WTC11 (cell line): ENCODE data around the gene PRLR. TPM values are rescaled to one million over a fixed set of nuclear protein-coding genes. Genes with fewer than 3 reads are reported as not detected.

Experiments used
- ATAC-seq: fragments of 200-7000 bp; cut with Tn5 transposase; 2 replicates; pipeline ENCODE4 v1.10.0; 2021; ENCODE audit warnings: mild to moderate bottlenecking, moderate library complexity
- CTCF ChIA-PET: fragments of 300-600 bp; sonication (Branson Sonifier 250); formaldehyde crosslinking; loops from one replicate; lab custom pipeline; 2021; ENCODE audit warnings: antibody characterized with exemption; lab: Charles Lee
- POLR2A ChIA-PET: fragments of 350-600 bp; sonication (Branson Sonifier 250); formaldehyde crosslinking; loops from one replicate; lab custom pipeline; 2021; ENCODE audit warnings: antibody characterized with exemption; lab: Charles Lee
- DNase-seq: peaks from one replicate; pipeline ENCODE4 v3.0.0; 2021; ENCODE audit warnings: low spot score
- H3K27ac Mint-ChIP-seq: 2 replicates; pipeline ENCODE4 v1.8.0; 2021; ENCODE audit warnings: mixed read lengths
- H3K27me3 Mint-ChIP-seq: 2 replicates; pipeline ENCODE4 v1.8.0; 2021; ENCODE audit warnings: low read depth, mild to moderate bottlenecking, moderate library complexity, mixed read lengths
- H3K36me3 Mint-ChIP-seq: 2 replicates; pipeline ENCODE4 v1.8.0; 2021; ENCODE audit warnings: mixed read lengths
- H3K4me1 Mint-ChIP-seq: 2 replicates; pipeline ENCODE4 v1.8.0; 2022; ENCODE audit warnings: mixed read lengths
- H3K4me3 Mint-ChIP-seq: 2 replicates; pipeline ENCODE4 v1.8.0; 2021; ENCODE audit warnings: mild to moderate bottlenecking, moderate library complexity, mixed read lengths
- H3K9me3 Mint-ChIP-seq: 2 replicates; pipeline ENCODE4 v1.8.0; 2021; ENCODE audit warnings: mixed read lengths
- AFF4 ChIP-seq: sonication (generic); formaldehyde crosslinking; IDR thresholded peaks from 2 replicates; pipeline ENCODE4 v1.8.1; 2023; ENCODE audit warnings: mild to moderate bottlenecking, missing genetic modification reagents, borderline replicate concordance
- ATF2 ChIP-seq: sonication (generic); formaldehyde crosslinking; IDR thresholded peaks from 2 replicates; pipeline ENCODE4 v1.8.1; 2022; ENCODE audit warnings: low read depth, missing genetic modification reagents, borderline replicate concordance
- ATF6 ChIP-seq: sonication (generic); formaldehyde crosslinking; IDR thresholded peaks from 2 replicates; pipeline ENCODE4 v1.8.1; 2023; ENCODE audit warnings: mild to moderate bottlenecking, missing genetic modification reagents
- E2F1 ChIP-seq: sonication (generic); formaldehyde crosslinking; IDR thresholded peaks from 2 replicates; pipeline ENCODE4 v1.8.0; 2022; ENCODE audit warnings: mild to moderate bottlenecking, missing genetic modification reagents
- E2F4 ChIP-seq: sonication (generic); formaldehyde crosslinking; IDR thresholded peaks from 2 replicates; pipeline ENCODE4 v1.8.1; 2022; ENCODE audit warnings: low read depth, mild to moderate bottlenecking, moderate library complexity, missing genetic modification reagents, borderline replicate concordance
- ESRRA ChIP-seq: sonication (generic); formaldehyde crosslinking; IDR thresholded peaks from 2 replicates; pipeline ENCODE4 v1.8.1; 2022; ENCODE audit warnings: mild to moderate bottlenecking, missing genetic modification reagents, borderline replicate concordance
- GTF2I ChIP-seq: fragments of 250-450 bp; sonication (Bioruptor Pico); conservative IDR thresholded peaks from 2 replicates; pipeline ENCODE4 v1.4.0; 2021; ENCODE audit warnings: mild to moderate bottlenecking
- HMGA2 ChIP-seq: fragments of 250-450 bp; sonication (Bioruptor Pico); IDR thresholded peaks from 2 replicates; pipeline ENCODE4 v1.4.0; 2021; ENCODE audit warnings: mild to moderate bottlenecking, moderate library complexity
- HMGXB4 ChIP-seq: sonication (generic); formaldehyde crosslinking; IDR thresholded peaks from 2 replicates; pipeline ENCODE4 v1.8.1; 2023; ENCODE audit warnings: mild to moderate bottlenecking, moderate library complexity, missing genetic modification reagents
- MAX ChIP-seq: sonication (generic); formaldehyde crosslinking; IDR thresholded peaks from 2 replicates; pipeline ENCODE4 v1.8.0; 2022; ENCODE audit warnings: mild to moderate bottlenecking, missing genetic modification reagents
- MLX ChIP-seq: sonication (generic); formaldehyde crosslinking; IDR thresholded peaks from 2 replicates; pipeline ENCODE4 v1.8.1; 2023; ENCODE audit warnings: mild to moderate bottlenecking, missing genetic modification reagents, moderate library complexity
- NR2C2 ChIP-seq: sonication (generic); formaldehyde crosslinking; IDR thresholded peaks from 2 replicates; pipeline ENCODE4 v1.8.0; 2022; ENCODE audit warnings: mild to moderate bottlenecking, missing genetic modification reagents
- OVOL2 ChIP-seq: fragments of 250-450 bp; sonication (Bioruptor Pico); IDR thresholded peaks from 2 replicates; pipeline ENCODE4 v1.9.0; 2021; ENCODE audit warnings: mild to moderate bottlenecking, borderline replicate concordance
- RORB ChIP-seq: fragments of 250-450 bp; sonication (Bioruptor Pico); IDR thresholded peaks from 2 replicates; pipeline ENCODE4 v1.9.0; 2021; ENCODE audit warnings: mild to moderate bottlenecking
- SMAD4 ChIP-seq: sonication (generic); formaldehyde crosslinking; IDR thresholded peaks from 2 replicates; pipeline ENCODE4 v1.8.0; 2022; ENCODE audit warnings: mild to moderate bottlenecking, missing genetic modification reagents
- SOX15 ChIP-seq: fragments of 250-450 bp; sonication (Bioruptor Pico); IDR thresholded peaks from 2 replicates; pipeline ENCODE4 v1.9.0; 2021; ENCODE audit warnings: mild to moderate bottlenecking
- TP53 ChIP-seq: sonication (generic); formaldehyde crosslinking; IDR thresholded peaks from 2 replicates; pipeline ENCODE4 v1.8.1; 2023; ENCODE audit warnings: mild to moderate bottlenecking, missing genetic modification reagents
- ZBTB43 ChIP-seq: sonication (generic); formaldehyde crosslinking; IDR thresholded peaks from 2 replicates; pipeline ENCODE4 v1.8.1; 2023; ENCODE audit warnings: mild to moderate bottlenecking, missing genetic modification reagents
- ZNF121 ChIP-seq: sonication (generic); formaldehyde crosslinking; IDR thresholded peaks from 2 replicates; pipeline ENCODE4 v1.8.0; 2023; ENCODE audit warnings: missing genetic modification reagents
- ZNF671 ChIP-seq: fragments of 250-450 bp; sonication (Bioruptor Pico); IDR thresholded peaks from 2 replicates; pipeline ENCODE4 v1.8.0; 2021; ENCODE audit warnings: mild to moderate bottlenecking
- total RNA-seq: library from RNA; stranded (reverse); gene quantifications from 3 replicates; pipeline ENCODE4 v1.2.3, GENCODE V29; 2021

The PRLR gene
- total RNA-seq, 1 experiment from 2014 or later: 3.2 TPM

GRCh38 chr5:35096216-35096615 is 134.1 kb downstream of the PRLR start (continued):
- no peak for TF ChIP-seq AFF4 (CRISPR knock-in tag)
- no peak for TF ChIP-seq MLX (CRISPR knock-in tag)
- no peak for TF ChIP-seq HMGA2 (CRISPR knock-in tag)
- no peak for TF ChIP-seq ZNF671
- no peak for TF ChIP-seq TP53
- no peak for TF ChIP-seq HMGXB4 (CRISPR knock-in tag)
- TF ChIP-seq ESRRA: no peak
- TF ChIP-seq OVOL2 (CRISPR knock-in tag): no peak
- TF ChIP-seq SOX15 (CRISPR knock-in tag): no peak
- TF ChIP-seq GTF2I: no peak
- no peak for TF ChIP-seq RORB (CRISPR knock-in tag)

GRCh38 chr5:35095366-35095765 is 134.9 kb downstream of the PRLR start:
- no peak overlapping the region for H3K27ac Mint-ChIP-seq
- POLR2A ChIA-PET: no interaction called here
- H3K27me3 Mint-ChIP-seq: no peaks in the 10 kb centered on the region
- ATAC-seq (no peak), DNase-seq (no peak)
- CTCF ChIA-PET: no interaction called here
- no peak overlapping the region for H3K4me3 Mint-ChIP-seq
- H3K36me3 Mint-ChIP-seq: no peaks in the 10 kb centered on the region
- H3K9me3 Mint-ChIP-seq: no peaks in the 10 kb centered on the region
- peaks cover 20% of the 10 kb centered on the region for H3K4me1 Mint-ChIP-seq
- no peak for TF ChIP-seq ZNF121
- TF ChIP-seq E2F4 (CRISPR knock-in tag): no peak
- no peak for TF ChIP-seq NR2C2
- TF ChIP-seq ATF2: no peak
- no peak for TF ChIP-seq RORB (CRISPR knock-in tag)
- no peak for TF ChIP-seq ZNF671
- no peak for TF ChIP-seq MAX (CRISPR knock-in tag)
- TF ChIP-seq ZBTB43: no peak
- no peak for TF ChIP-seq ATF6 (CRISPR knock-in tag)
- no peak for TF ChIP-seq SMAD4 (CRISPR knock-in tag)
- TF ChIP-seq HMGXB4 (CRISPR knock-in tag): no peak
- no peak for TF ChIP-seq E2F1 (CRISPR knock-in tag)
